ENCODE measurements around the gene PLEKHG1. TPM values are rescaled to one million over a fixed set of nuclear protein-coding genes. Genes with fewer than 3 reads are reported as not detected.

Gene PLEKHG1
- polyA plus RNA-seq, 1 experiment: 0.39 TPM

GRCh38 chr6:150640556-150641209 is 41.0 kb downstream of the PLEKHG1 start:
- CTCF ChIA-PET: no interaction called here

GRCh38 chr6:150641398-150642139 is 41.9 kb downstream of the PLEKHG1 start:
- H3K4me3 ChIP-seq (ENCODE audit: low read depth, low read length): no peak overlapping the region
- H3K36me3 ChIP-seq (ENCODE audit: control insufficient read depth, insufficient read depth, low read length): no peaks in the 10 kb centered on the region
- DNase-seq (ENCODE audit: low read depth): no peak
- no peaks in the 10 kb centered on the region; the same call in 1 of the 2 replicates for H3K27me3 ChIP-seq (ENCODE audit: control insufficient read depth, insufficient read depth, low read length)
- TF ChIP-seq CTCF (IDR thresholded peaks at IDR 0.05; ENCODE audit: insufficient read depth, low read depth, low read length): no peak
- CTCF ChIA-PET: no interaction called here
- POLR2A ChIA-PET: no interaction called here

More at GRCh38 chr6:150640556-150641209, 41.0 kb downstream of the PLEKHG1 start:
- Histone ChIP-seq H3K36me3 (ENCODE audit: control insufficient read depth, insufficient read depth, low read length) (no peaks in the 10 kb centered on the region), H3K4me3 (ENCODE audit: low read depth, low read length) (no peak overlapping the region), H3K27me3 (ENCODE audit: control insufficient read depth, insufficient read depth, low read length) (no peaks in the 10 kb centered on the region; the same call in 1 of the 2 replicates)
- TF ChIP-seq CTCF (IDR thresholded peaks at IDR 0.05; ENCODE audit: insufficient read depth, low read depth, low read length): no peak
- POLR2A ChIA-PET: no interaction called here
- DNase-seq (ENCODE audit: low read depth): no peak

- TF ChIP-seq CTCF (IDR thresholded peaks at IDR 0.05; ENCODE audit: insufficient read depth, low read depth, low read length): no peak
- ChIA-PET CTCF (interaction anchor here (0.6 kb wide), 1 partner anchor 88 kb away, joined by 3 read pairs; no protein-coding TSS in a partner anchor), POLR2A (no interaction called here)
- no peak overlapping the region for H3K4me3 ChIP-seq (ENCODE audit: low read depth, low read length)
- DNase-seq (ENCODE audit: low read depth): no peak
- H3K27me3 ChIP-seq (ENCODE audit: control insufficient read depth, insufficient read depth, low read length): no peaks in the 10 kb centered on the region
- no peaks in the 10 kb centered on the region for H3K36me3 ChIP-seq (ENCODE audit: control insufficient read depth, insufficient read depth, low read length)
These were observed 46.5 kb downstream of the PLEKHG1 start for GRCh38 chr6:150646228-150646627.

- no peak for TF ChIP-seq CTCF (IDR thresholded peaks at IDR 0.05; ENCODE audit: insufficient read depth, low read depth, low read length)
- CTCF ChIA-PET: no interaction called here
- DNase-seq (ENCODE audit: low read depth): no peak
- Histone ChIP-seq H3K36me3 (ENCODE audit: control insufficient read depth, insufficient read depth, low read length) (no peaks in the 10 kb centered on the region), H3K27me3 (ENCODE audit: control insufficient read depth, insufficient read depth, low read length) (no peaks in the 10 kb centered on the region), H3K4me3 (ENCODE audit: low read depth, low read length) (no peak overlapping the region)
- POLR2A ChIA-PET: no interaction called here
These were observed 47.4 kb downstream of the PLEKHG1 start for GRCh38 chr6:150647051-150647450.

Other genes with a start within 250 kb of the PLEKHG1 start
- not detected in 2 replicates for gene IYD, start 230.9 kb upstream of the PLEKHG1 start, polyA plus RNA-seq (2011; rRNA removed)